Measurements from ENCODE around the gene GUCY2F. TPM values are rescaled to one million over a fixed set of nuclear protein-coding genes. Genes with fewer than 3 reads are reported as not detected.
A peak's percentile ranks its signal among the peaks of the same experiment; 100 is the strongest.

The GUCY2F gene
- polyA plus RNA-seq, 2 of the 4 experiments (the other 2 are of a cell fraction), result not detected

- ATAC-seq (peak in 1 of 2 experiments; percentile 49; a peak in 1 of 6 replicates), DNase-seq (ENCODE audit: low read depth in 1 of 2, low spot score in 1 of 2) (peak in 1 of 2 experiments; percentile 21), FAIRE-seq (no peak)
- ChIA-PET CTCF (interaction anchor here (1.5 to 4.3 kb wide), 4 partner anchors 12 to 774 kb away, joined by 5 to 23 read pairs (median 6); no protein-coding TSS in a partner anchor), POLR2A (no interaction called here)
- no peak overlapping the region for H3K27ac ChIP-seq
- WGBS (ENCODE audit: missing lambda C conversion rate), result 48% methylated on average over 7 of the region's 7 CpGs
- TF ChIP-seq HOXA7 (CRISPR knock-in tag; IDR thresholded peaks at IDR 0.05), result no peak
- no peak for TF ChIP-seq HDAC2 (IDR thresholded peaks at IDR 0.05)
- TF ChIP-seq, protein P1, sequence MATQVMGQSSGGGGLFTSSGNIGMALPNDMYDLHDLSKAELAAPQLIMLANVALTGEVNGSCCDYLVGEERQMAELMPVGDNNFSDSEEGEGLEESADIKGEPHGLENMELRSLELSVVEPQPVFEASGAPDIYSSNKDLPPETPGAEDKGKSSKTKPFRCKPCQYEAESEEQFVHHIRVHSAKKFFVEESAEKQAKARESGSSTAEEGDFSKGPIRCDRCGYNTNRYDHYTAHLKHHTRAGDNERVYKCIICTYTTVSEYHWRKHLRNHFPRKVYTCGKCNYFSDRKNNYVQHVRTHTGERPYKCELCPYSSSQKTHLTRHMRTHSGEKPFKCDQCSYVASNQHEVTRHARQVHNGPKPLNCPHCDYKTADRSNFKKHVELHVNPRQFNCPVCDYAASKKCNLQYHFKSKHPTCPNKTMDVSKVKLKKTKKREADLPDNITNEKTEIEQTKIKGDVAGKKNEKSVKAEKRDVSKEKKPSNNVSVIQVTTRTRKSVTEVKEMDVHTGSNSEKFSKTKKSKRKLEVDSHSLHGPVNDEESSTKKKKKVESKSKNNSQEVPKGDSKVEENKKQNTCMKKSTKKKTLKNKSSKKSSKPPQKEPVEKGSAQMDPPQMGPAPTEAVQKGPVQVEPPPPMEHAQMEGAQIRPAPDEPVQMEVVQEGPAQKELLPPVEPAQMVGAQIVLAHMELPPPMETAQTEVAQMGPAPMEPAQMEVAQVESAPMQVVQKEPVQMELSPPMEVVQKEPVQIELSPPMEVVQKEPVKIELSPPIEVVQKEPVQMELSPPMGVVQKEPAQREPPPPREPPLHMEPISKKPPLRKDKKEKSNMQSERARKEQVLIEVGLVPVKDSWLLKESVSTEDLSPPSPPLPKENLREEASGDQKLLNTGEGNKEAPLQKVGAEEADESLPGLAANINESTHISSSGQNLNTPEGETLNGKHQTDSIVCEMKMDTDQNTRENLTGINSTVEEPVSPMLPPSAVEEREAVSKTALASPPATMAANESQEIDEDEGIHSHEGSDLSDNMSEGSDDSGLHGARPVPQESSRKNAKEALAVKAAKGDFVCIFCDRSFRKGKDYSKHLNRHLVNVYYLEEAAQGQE (IDR thresholded peaks at IDR 0.05), result no peak
- no peak for TF ChIP-seq NR3C1 (IDR thresholded peaks at IDR 0.05)
- no peak for TF ChIP-seq ZSCAN20 (CRISPR knock-in tag; IDR thresholded peaks at IDR 0.05)
- TF ChIP-seq, protein P2, sequence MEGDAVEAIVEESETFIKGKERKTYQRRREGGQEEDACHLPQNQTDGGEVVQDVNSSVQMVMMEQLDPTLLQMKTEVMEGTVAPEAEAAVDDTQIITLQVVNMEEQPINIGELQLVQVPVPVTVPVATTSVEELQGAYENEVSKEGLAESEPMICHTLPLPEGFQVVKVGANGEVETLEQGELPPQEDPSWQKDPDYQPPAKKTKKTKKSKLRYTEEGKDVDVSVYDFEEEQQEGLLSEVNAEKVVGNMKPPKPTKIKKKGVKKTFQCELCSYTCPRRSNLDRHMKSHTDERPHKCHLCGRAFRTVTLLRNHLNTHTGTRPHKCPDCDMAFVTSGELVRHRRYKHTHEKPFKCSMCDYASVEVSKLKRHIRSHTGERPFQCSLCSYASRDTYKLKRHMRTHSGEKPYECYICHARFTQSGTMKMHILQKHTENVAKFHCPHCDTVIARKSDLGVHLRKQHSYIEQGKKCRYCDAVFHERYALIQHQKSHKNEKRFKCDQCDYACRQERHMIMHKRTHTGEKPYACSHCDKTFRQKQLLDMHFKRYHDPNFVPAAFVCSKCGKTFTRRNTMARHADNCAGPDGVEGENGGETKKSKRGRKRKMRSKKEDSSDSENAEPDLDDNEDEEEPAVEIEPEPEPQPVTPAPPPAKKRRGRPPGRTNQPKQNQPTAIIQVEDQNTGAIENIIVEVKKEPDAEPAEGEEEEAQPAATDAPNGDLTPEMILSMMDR (IDR thresholded peaks at IDR 0.05), result no peak
- no peak for TF ChIP-seq RCOR1 (IDR thresholded peaks at IDR 0.05; ENCODE audit: low read depth, low read length)
- TF ChIP-seq JUNB (IDR thresholded peaks at IDR 0.05), result no peak
- H3K4me1 ChIP-seq, result no peaks in the 10 kb centered on the region
- no peak overlapping the region for H3K4me2 ChIP-seq
- no peaks in the 10 kb centered on the region for H3K9me3 ChIP-seq
- no peak overlapping the region for H3K4me3 ChIP-seq
These were observed 8.7 kb downstream of the GUCY2F start for GRCh38 chrX:109472939-109473735.

GRCh38 chrX:109464231-109464630 is 17.7 kb downstream of the GUCY2F start:
- no peak for TF ChIP-seq BHLHE40 (IDR thresholded peaks at IDR 0.05; ENCODE audit: low read depth, low read length)
- no peak for TF ChIP-seq CBX8 (IDR thresholded peaks at IDR 0.05)
- TF ChIP-seq USF2 (IDR thresholded peaks at IDR 0.05), result no peak
- no peak for TF ChIP-seq TP53 (CRISPR knock-in tag; IDR thresholded peaks at IDR 0.05)
- TF ChIP-seq, protein P1 (IDR thresholded peaks at IDR 0.05), result no peak
- TF ChIP-seq HDAC2 (IDR thresholded peaks at IDR 0.05), result no peak
- TF ChIP-seq PHF8 (IDR thresholded peaks at IDR 0.05; ENCODE audit: borderline replicate concordance, low read depth), result no peak
- no peak for TF ChIP-seq EHF (CRISPR knock-in tag; IDR thresholded peaks at IDR 0.05)
- no peak for TF ChIP-seq E2F6 (IDR thresholded peaks at IDR 0.05; ENCODE audit: borderline replicate concordance, low read depth)
- TF ChIP-seq RCOR1 (IDR thresholded peaks at IDR 0.05; ENCODE audit: low read depth, low read length), result no peak
- TF ChIP-seq, protein P3, sequence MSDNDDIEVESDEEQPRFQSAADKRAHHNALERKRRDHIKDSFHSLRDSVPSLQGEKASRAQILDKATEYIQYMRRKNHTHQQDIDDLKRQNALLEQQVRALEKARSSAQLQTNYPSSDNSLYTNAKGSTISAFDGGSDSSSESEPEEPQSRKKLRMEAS (IDR thresholded peaks at IDR 0.05), result no peak
- no peak for TF ChIP-seq EHMT2 (IDR thresholded peaks at IDR 0.05; ENCODE audit: low read depth)
- no peak for TF ChIP-seq KDM5A (IDR thresholded peaks at IDR 0.05)
- no peak for TF ChIP-seq CHD2 (IDR thresholded peaks at IDR 0.05; ENCODE audit: low read length, partially characterized antibody)
- no peak for TF ChIP-seq HES2 (IDR thresholded peaks at IDR 0.05)
- TF ChIP-seq ESRRA (IDR thresholded peaks at IDR 0.05; ENCODE audit: borderline replicate concordance, low read length), result no peak
- TF ChIP-seq HEYL (CRISPR knock-in tag; IDR thresholded peaks at IDR 0.05), result no peak
- no peak for TF ChIP-seq ZC3H11A (IDR thresholded peaks at IDR 0.05)
- Histone ChIP-seq H3K4me2 (no peak overlapping the region), H3K4me3 (no peak overlapping the region), H3K27ac (no peak overlapping the region), H3K9me3 (no peaks in the 10 kb centered on the region), H3K4me1 (no peaks in the 10 kb centered on the region)
- DNase-seq (ENCODE audit: low read depth in 1 of 2, low spot score in 1 of 2) (no peak), ATAC-seq (no peak), FAIRE-seq (no peak)
- CTCF ChIA-PET, result interaction anchor here (2.6 kb wide), 1 partner anchor 22 kb away, joined by 9 read pairs; no protein-coding TSS in a partner anchor
- POLR2A ChIA-PET, result no interaction called here

Measured in A549 (cell line).